CD4-positive, alpha-beta T cell treated with Interleukin-17A for 4 hours (primary cell): ENCODE data around the gene AMPD2.
"Not testable (repeated sequence)": the region's sequence is repeated elsewhere in the genome, so short reads cannot be mapped to it uniquely, and the experiment has no call there.

Experiments used
- DNase-seq: peaks from one replicate; pipeline ENCODE4 v3.0.0-alpha.2; 2020; ENCODE audit warnings: mixed read lengths

The AMPD2 gene

DNA sequence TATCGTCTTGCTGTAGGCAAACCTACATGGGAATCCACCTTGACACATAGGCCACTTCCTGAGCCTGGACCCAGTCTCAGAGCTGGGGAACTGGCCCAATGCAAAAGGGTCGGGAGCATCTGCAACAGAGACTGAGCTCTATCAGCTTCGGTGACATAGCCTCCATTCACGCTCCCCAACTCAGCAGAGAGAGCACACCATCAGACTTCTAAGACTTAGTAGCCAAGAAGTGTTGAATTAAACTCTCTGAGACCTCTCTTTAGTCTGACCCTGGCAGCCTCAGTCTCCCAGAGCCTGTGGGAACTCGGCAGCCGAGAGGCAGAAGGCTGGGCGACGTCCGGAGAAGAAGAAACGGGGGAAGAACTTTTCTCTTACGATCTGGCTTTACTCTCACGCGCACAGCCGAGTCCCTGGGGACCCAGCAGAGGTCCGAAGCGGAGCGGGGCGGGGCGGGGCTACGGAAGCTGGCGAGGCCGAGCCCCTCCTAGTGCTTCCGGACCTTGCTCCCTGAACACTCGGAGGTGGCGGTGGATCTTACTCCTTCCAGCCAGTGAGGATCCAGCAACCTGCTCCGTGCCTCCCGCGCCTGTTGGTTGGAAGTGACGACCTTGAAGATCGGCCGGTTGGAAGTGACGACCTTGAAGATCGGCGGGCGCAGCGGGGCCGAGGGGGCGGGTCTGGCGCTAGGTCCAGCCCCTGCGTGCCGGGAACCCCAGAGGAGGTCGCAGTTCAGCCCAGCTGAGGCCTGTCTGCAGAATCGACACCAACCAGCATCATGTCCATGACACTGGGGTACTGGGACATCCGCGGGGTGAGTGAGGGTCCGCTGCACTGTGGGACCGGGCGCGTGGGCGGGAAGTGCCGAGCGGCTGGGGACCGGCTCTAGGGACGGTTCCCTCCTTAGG is 36.2 kb downstream of the AMPD2 start, which contains the start of gene GSTM4:
Gene GSTM4, plus strand, starts transcription at position 485 of the 905 bp plus-strand sequence. Its CDS starts 291 bp downstream, at position 776.
- peak; percentile 78 for DNase-seq

DNA sequence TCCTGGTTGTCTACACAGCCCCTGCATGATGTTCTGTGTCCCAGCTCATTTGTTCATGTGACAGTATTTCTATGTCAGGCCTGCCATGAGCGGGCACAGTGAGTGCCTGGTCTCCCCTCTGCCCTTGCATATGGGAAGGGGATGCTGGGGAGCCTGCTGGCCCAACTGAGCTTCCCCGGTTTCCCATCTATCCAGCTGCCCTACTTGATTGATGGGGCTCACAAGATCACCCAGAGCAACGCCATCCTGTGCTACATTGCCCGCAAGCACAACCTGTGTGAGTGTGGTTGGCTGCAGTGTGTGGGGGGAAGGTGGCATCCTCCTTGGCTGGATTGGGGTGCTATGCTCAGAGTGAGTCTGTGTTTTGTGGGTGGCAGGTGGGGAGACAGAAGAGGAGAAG is 37.8 kb downstream of the AMPD2 start:
- DNase-seq = no peak

DNA sequence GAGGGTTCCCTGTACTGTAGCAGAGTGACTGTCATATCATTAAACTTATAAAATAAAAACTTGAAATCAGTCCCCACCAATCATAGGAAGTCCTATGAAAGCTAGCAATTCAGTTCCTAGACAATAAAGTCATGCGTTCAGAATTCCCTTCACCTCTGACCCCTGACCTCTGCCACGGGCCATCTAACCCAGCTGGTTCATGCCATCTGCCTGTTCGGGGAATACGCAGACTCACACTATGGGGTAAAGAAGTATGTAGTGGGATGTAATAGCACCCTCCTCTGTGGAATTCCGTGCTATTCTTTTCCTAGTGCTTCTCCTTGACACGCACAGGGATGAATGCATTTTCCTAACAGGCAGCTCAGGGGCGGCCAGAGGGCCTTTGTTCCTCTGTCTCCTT is 38.3 kb downstream of the AMPD2 start:
- DNase-seq = no peak

DNA sequence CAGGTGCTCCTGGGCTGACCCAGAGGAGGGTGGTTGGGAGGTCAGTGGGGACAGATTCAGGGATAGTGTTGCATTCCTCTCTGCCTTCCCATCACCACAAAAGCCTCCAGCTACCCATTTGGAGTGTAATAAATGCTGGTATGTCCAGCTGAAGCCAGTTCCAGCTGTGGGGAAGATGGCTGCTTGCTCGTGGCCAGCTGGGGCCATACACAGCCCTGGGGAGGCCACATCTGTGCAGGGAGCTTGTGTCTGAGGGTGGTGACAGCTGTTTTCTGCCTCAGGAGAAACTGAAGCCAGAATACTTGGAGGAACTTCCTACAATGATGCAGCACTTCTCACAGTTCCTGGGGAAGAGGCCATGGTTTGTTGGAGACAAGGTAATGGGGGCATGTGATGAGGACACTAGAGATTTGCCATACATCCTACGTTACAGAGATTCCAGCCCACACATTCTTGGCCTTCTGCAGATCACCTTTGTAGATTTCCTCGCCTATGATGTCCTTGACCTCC is 39.0 kb downstream of the AMPD2 start:
- DNase-seq = no peak

DNA sequence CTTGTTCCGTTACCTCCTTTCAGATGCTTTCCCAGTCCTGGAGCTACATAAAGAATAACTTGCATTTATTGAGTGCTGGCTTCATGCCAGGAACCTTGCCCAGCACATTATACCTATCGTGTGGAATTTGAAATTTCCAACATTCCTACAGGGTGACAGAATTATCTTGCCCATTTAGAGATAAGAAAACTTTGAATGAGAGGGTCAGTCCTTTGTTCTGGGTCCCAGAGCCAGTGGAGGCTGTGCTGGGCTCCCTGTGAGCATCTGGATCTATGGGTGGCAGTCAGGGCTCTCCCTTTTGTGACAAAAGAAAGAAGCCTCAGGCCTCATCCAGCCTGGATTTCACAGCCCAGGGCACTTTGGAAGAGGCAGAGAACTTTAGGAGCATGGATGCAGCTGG is 39.5 kb downstream of the AMPD2 start:
- DNase-seq = no peak

DNA sequence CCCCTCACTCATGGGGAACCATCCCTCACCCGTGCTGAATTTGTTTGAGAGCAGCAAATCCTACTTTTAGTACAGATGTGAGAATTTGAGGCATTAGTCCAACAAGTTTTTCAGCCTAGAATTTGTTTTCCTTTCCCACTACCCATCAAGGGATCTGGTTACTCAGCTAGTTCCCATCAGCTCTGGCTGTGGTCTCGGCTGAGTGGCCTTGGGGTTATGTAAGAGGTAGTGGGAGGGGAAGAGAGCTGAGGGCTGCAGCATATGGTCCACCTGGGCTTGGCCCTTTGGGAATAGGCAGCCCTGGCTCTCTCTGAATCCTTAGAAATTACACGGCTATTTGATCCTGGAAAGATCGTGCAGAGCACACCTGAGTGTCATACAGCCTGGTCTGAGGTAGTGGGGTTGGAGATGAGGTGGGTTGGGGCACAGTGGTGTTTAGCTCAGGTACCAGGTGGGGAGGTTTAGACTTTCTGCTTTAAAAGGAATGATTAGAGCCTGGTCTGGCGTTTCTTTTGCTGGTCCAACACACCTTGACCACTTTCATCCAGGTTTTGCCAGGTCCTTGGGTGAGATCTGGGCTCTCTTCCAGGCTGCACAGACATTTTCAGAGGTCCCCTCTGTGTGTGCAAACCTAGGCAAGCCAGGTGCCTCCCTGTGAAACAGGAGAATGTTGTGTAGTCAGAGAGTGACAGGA is 40.5 kb downstream of the AMPD2 start:
- DNase-seq = no peak

DNA sequence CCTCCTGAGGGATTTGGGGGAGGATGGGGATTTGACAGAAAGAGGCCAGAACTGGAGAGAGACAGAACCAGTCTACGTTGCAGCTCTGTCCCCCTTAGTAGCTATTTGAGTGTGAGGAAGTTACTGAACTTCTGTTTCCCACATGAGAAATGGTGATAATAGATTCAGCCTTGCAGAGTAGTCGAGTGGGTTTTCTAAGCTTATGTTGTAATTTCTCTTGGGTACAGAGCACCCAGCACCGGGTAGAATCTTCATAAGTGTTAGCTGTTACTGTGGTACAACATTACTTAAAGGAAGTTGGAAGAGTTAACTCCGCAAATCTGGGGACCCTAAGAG is 41.0 kb downstream of the AMPD2 start:
- not testable (repeated sequence) for DNase-seq

DNA sequence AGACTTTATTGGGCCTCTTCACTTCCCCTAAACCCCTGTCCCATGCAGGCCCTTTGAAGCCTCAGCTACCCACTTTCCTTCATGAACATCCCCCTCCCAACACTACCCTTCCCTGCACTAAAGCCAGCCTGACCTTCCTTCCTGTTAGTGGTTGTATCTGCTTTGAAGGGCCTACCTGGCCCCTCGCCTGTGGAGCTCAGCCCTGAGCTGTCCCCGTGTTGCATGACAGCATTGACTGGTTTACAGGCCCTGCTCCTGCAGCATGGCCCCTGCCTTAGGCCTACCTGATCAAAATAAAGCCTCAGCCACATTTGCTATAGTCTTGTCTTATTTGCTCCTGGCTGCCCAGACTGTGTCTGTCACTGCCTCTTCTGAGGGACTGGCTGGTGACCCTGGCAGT is 41.8 kb downstream of the AMPD2 start:
- no peak for DNase-seq

DNA sequence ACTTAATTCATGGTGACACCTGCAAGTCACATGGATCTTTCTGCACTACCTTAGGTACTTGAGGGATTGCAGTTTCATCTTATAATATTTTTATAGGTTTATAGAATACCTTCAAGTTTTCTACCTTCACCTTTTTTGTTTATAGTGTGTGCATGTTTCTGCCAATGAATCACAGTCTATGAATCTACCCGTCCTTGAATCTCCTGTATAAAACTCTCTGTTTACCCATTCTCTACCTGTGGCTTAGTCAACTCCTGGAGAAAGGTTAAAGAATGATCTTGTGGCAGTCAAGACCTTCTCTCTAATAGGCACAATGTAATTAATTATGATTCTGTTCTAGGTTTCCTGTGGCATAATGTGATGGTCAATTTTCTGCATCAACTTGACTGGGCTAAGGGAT is 45.0 kb downstream of the AMPD2 start:
- no peak for DNase-seq

DNA sequence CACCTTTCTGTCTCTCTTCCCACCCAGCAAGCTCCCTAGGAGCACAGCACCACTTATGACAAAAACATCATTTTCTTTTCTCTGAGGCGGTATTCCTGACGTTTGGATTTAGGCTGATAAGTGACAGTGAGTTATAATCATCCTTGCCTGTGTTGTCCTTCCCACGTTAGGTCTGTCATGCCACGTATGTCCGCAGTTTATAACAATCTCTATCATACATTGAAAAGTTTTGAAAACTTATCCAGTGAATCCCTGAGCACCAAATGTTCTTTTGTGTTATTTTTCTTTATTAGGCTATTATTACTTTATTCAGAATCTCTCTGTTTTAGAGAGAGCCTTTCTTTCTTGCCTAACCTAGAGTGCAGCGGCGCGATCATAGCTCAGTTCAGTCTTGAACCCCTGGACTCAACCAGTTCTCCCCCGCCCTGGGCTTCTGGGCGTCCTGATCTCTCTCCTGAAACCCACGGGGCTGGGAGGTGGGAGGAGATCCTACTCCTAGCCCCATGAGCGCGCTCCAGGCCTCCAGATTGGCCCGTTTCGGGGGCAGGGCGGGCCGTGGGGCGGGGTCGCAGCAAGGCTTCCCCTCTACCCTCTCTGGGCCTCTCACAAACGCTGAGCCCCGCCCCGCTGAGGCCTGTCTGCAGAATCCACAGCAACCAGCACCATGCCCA is 48.0 kb downstream of the AMPD2 start, which contains the start of gene GSTM2:
Gene GSTM2, plus strand, starts transcription at position 606 of the 671 bp plus-strand sequence. Its CDS starts 59 bp downstream, at position 665.
- DNase-seq = peak; percentile 94

DNA sequence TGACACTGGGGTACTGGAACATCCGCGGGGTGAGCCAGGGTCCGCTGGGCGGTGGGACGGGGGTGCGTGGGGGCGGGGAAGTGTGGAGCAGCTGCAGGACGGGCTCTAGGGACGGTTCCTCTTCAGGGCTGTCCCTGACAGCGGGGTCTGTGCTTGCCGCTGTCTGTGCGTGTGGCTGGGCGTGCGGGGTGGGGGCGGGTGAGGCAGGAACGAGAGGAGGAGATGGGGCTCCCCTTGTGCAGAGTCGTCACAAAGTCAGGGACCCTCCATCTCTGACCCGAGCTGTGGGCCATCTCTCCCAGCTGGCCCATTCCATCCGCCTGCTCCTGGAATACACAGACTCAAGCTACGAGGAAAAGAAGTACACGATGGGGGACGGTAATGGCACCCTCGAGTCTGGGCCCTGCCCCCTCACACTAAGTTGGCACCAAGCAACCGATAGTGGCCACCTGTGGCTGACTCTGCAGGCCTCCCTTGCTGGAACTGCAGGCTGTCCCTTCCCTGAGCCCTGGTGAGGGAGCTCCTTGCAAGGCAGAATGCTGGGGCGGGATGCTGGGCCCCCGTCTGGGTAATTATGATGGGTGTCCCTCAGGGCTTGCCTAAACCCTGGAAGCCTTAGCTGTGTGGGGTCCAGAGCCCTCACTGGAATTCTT is 48.6 kb downstream of the AMPD2 start:
- no peak for DNase-seq

DNA sequence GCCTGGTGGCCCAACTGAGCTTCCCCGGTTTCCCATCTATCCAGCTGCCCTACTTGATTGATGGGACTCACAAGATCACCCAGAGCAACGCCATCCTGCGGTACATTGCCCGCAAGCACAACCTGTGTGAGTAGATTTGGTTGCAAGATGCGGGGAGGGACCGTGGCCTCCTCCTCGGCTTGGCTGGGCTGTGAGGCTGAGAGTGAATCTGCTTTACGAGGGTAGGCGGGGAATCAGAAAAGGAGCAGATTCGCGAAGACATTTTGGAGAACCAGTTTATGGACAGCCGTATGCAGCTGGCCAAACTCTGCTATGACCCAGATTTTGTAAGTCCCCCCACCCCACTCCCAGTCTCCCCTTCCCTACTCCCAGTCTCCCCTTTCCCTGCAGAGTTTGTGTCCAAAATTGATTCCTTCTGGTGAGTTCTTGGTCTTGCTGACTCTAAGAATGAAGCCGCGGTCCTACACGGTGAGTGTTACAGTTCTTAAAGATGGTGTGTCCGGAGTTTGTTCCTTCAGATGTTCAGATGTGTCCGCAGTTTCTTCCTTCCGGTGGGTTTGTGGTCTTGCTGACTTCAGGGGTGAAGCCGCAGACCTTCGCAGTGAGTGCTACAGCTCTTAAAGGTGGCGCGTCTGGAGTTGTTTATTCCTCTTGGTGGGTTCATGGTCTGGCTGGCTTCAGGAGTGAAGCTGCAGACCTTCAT is 49.8 kb downstream of the AMPD2 start:
- no peak for DNase-seq

DNA sequence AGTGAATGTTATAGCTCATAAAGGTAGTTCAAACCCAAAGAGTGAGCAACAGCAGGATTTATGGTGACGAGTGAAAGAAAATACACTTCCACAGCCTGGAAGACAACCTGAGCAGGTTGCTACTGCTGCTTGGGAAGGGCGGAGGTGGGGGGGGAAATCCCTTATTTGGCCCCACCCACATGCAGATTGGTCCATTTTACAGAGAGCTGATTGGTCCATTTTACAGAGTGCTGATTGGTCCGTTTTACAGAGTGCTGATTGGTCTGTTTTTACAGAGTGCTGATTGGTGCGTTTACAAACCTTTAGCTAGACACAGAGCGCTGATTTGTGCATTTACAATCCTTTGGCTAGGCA is 50.3 kb downstream of the AMPD2 start:
- not testable (repeated sequence) for DNase-seq

DNA sequence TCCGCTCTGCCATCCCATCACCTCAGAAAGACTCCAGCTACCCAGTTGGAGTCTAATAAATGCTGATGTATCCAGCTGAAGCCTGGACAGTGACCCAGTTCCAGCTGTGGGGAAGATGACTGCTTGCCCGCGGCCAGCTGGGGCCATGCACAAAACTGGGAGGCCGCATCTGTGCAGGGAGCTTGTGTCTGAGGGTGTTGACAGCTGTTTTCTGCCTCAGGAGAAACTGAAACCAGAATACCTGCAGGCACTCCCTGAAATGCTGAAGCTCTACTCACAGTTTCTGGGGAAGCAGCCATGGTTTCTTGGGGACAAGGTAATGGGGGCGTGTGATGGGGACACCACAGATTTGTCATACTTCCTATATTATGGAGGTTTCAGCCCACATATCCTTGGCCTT is 51.4 kb downstream of the AMPD2 start:
- no peak for DNase-seq

DNA sequence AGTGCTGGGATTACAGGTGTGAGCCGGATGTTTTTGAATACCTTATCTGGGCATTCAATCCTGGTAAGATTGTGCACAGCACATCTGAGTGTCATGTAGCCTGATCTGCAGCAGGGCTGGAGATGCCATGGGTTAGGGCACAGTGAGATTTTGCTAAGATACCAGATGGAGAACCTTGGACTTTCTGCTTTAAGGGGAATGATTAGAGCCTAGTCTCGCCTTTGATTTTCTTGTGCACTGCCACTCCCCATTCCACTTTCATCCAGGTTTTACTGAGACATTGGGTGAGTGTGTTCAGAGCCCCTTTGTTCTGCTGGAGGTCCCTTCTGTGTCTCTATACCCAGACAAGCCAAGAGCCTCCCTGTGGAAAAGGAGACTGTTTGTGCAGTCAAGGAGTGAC is 54.2 kb downstream of the AMPD2 start:
- not testable (repeated sequence) for DNase-seq

DNA sequence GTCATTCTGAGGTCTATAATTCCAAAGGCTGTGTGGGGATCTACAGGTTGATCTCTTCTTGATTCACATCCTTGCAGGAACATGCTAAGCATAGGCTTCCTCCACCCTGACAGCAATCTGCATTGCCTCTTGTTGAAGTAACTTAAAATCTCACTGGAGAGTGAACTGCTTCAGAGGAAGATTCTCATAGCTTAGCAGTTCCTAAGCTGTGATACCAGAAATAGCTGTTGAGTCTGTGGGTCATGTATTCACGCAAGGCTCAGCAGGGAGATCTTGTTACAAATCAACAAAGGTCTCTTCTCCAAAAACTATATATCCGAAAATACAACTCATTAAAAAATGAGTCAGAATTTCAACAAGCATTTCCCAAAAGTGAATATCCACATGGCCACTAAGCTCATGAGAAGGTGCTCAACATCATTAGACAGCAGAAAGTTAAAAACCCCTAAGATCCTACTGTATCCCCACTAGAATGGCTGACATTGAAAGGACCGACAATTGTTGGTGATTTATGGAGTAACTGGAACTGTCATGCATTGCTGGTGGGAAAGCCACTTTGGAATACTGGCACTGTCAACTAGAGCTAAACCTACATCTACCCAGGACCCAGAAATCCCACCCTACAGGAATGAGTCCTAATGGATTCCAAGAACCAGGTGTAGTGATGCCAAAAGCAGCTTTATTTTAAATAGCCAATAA is 57.2 kb downstream of the AMPD2 start:
- not testable (repeated sequence) for DNase-seq

DNA sequence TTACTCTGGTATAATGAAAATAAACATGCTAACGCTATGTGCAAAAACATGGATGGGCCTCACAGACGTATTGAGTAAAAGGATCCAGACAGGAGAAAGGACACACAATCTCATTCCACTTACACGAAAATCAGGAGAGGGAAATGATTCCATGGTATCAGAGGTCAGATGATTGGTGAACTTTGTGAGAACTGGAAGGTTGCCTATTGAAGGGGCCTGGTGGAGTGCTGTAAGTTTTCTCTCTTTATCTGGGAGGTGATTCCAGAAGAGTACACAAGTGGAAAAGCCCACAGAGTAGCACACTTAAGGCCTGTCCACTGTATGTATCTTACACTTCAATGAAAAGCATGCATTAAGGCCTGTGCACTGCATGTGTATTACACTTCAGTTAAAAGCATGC is 57.8 kb downstream of the AMPD2 start:
- DNase-seq = no peak

DNA sequence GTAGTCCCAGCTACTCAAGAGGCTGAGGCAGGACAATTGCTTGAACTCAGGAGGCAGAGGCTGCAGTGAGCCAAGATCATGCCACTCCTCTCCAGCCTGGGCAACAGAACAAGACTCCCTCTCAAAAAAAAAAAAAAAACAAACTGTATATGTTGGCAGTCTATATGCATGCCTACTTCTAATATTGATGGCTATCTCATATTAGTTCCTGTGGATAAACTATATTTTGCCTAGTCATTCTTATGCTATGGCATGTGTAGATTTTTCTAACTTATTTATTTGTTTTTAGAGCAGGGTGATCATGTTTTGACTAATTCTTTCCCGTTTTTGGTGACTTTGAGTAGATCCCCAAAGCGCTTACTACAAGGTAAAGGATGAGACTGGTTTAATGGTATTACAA is 59.0 kb downstream of the AMPD2 start:
- not testable (repeated sequence) for DNase-seq
